ENCODE data around the gene LSM3. TPM values are rescaled to one million over a fixed set of nuclear protein-coding genes. Genes with fewer than 3 reads are reported as not detected.

Gene LSM3
- total and polyA plus RNA-seq, 9 of the 15 experiments (the other 6 are each of a cell fraction or from before 2014, with no cell fraction given): 33.8 to 203 (median 61.2) TPM

- peak; percentile 84; the same call in 1 of the 2 replicates for TF ChIP-seq PREB (CRISPR knock-in tag; IDR thresholded peaks at IDR 0.05)
- peak; percentile 72 for TF ChIP-seq CC2D1A (IDR thresholded peaks at IDR 0.05)
- TF ChIP-seq ZNF384 (IDR thresholded peaks at IDR 0.05; ENCODE audit: low read depth, low read length): no peak
- no peak for TF ChIP-seq KLF1 (tag; IDR thresholded peaks at IDR 0.05)
- TF ChIP-seq BCOR (IDR thresholded peaks at IDR 0.05): no peak
- no peak for TF ChIP-seq ZZZ3 (IDR thresholded peaks at IDR 0.05)
- TF ChIP-seq GTF3C2 (IDR thresholded peaks at IDR 0.05; ENCODE audit: borderline replicate concordance, extremely low read depth, insufficient read length): no peak
- TF ChIP-seq POLR2A (conservative IDR thresholded peaks at IDR 0.05): no peak
- TF ChIP-seq PHF8 (IDR thresholded peaks at IDR 0.05; ENCODE audit: borderline replicate concordance, low read length): peak; percentile 28; the same call in 1 of the 2 replicates
- no peak for TF ChIP-seq ZNF79 (CRISPR knock-in tag; IDR thresholded peaks at IDR 0.05; ENCODE audit: low read depth)
- no peak for TF ChIP-seq ZNF57 (CRISPR knock-in tag; IDR thresholded peaks at IDR 0.05)
- no peak for TF ChIP-seq E2F3 (CRISPR knock-in tag; IDR thresholded peaks at IDR 0.05)
- peak; percentile 38; the same call in 1 of the 2 replicates for TF ChIP-seq NFE2 (IDR thresholded peaks at IDR 0.05; ENCODE audit: low read depth)
- no peak for TF ChIP-seq HNRNPUL1 (IDR thresholded peaks at IDR 0.05; ENCODE audit: low read length)
- TF ChIP-seq NELFE (IDR thresholded peaks at IDR 0.05; ENCODE audit: insufficient read depth, insufficient read length): no peak
- TF ChIP-seq EHMT2 (IDR thresholded peaks at IDR 0.05): no peak
- TF ChIP-seq TAF9B (IDR thresholded peaks at IDR 0.05; ENCODE audit: partially characterized antibody): no peak
- TF ChIP-seq KDM4B (IDR thresholded peaks at IDR 0.05; ENCODE audit: borderline replicate concordance in 2 of 2, low read depth in 1 of 2): no peak
- TF ChIP-seq HCFC1 (IDR thresholded peaks at IDR 0.05; ENCODE audit: low read depth, low read length): no peak
- TF ChIP-seq, protein P1, sequence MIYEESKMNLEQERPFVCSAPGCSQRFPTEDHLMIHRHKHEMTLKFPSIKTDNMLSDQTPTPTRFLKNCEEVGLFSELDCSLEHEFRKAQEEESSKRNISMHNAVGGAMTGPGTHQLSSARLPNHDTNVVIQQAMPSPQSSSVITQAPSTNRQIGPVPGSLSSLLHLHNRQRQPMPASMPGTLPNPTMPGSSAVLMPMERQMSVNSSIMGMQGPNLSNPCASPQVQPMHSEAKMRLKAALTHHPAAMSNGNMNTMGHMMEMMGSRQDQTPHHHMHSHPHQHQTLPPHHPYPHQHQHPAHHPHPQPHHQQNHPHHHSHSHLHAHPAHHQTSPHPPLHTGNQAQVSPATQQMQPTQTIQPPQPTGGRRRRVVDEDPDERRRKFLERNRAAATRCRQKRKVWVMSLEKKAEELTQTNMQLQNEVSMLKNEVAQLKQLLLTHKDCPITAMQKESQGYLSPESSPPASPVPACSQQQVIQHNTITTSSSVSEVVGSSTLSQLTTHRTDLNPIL (CRISPR knock-in tag; IDR thresholded peaks at IDR 0.05): 0 out of 2 replicates have a peak, but pooled peaks have one; percentile 23
- no peak for TF ChIP-seq ZNF717 (CRISPR knock-in tag; IDR thresholded peaks at IDR 0.05)
- no peak for TF ChIP-seq ZNF778 (CRISPR knock-in tag; IDR thresholded peaks at IDR 0.05)
- TF ChIP-seq HES1 (IDR thresholded peaks at IDR 0.05; ENCODE audit: low read depth): peak; percentile 58; the same call in 1 of the 2 replicates
- TF ChIP-seq ELF1 (tag; IDR thresholded peaks at IDR 0.05): 0 out of 2 replicates have a peak, but pooled peaks have one; percentile 16
- TF ChIP-seq NR2F6 (CRISPR knock-in tag; IDR thresholded peaks at IDR 0.05): no peak
- no peak for TF ChIP-seq ZNF184 (CRISPR knock-in tag; IDR thresholded peaks at IDR 0.05)
Measured at GRCh38 chr3:14204515-14205284, 26.1 kb downstream of the LSM3 start (continued).

Data from K562 (cell line).